NB4 (cell line): Measurements from ENCODE around the gene BID.

Source experiments
- POLR2A ChIP-seq: IDR thresholded peaks from 2 replicates; pipeline ENCODE4 v1.6.1; 2011; ENCODE audit warnings: mild to moderate bottlenecking; ENCODE audit not compliant: insufficient read length; ENCODE audit errors: extremely low read depth
- TF ChIP-seq, protein P1 (sequence below): IDR thresholded peaks from one replicate; pipeline ENCODE4 v1.5.1; 2012; ENCODE audit warnings: low read depth, low read length

- TF ChIP-seq, protein P1, sequence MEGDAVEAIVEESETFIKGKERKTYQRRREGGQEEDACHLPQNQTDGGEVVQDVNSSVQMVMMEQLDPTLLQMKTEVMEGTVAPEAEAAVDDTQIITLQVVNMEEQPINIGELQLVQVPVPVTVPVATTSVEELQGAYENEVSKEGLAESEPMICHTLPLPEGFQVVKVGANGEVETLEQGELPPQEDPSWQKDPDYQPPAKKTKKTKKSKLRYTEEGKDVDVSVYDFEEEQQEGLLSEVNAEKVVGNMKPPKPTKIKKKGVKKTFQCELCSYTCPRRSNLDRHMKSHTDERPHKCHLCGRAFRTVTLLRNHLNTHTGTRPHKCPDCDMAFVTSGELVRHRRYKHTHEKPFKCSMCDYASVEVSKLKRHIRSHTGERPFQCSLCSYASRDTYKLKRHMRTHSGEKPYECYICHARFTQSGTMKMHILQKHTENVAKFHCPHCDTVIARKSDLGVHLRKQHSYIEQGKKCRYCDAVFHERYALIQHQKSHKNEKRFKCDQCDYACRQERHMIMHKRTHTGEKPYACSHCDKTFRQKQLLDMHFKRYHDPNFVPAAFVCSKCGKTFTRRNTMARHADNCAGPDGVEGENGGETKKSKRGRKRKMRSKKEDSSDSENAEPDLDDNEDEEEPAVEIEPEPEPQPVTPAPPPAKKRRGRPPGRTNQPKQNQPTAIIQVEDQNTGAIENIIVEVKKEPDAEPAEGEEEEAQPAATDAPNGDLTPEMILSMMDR: no peak
- no peak for TF ChIP-seq POLR2A
These were observed 6.6 kb upstream of the BID start for GRCh38 chr22:17780741-17781318.
